Adrenal gland (tissue), 12 donors: ENCODE results near the gene UBE2E1. TPM values are rescaled to one million over a fixed set of nuclear protein-coding genes. Genes with fewer than 3 reads are reported as not detected.

ENCODE experiments used
- DNase-seq, 7 donors: peaks; one replicate each; pipeline ENCODE4 v3.0.0-alpha.2; 2019 to 2020
- H3K27ac ChIP-seq, 5 donors: fragments of 200-600 bp; sonication (generic) in 4 of 5; 1 replicate in 3 of 5; 2 replicates in 2 of 5; pipeline versions ENCODE4 v1.5.1 to v1.8.0; 2016 to 2020; ENCODE audit warnings: mild to moderate bottlenecking in 1 of 5
- H3K27me3 ChIP-seq: fragments of 200-600 bp; 2 replicates; pipeline ENCODE4 v1.8.0; 2021
- H3K36me3 ChIP-seq, 2 donors: fragments of 200-600 bp; replicated peaks in 1 of 2; 1 replicate in 1 of 2; 2 replicates in 1 of 2; pipeline versions ENCODE4 v1.5.1 to v1.8.0; 2018 to 2022
- H3K4me1 ChIP-seq, 2 donors: fragments of 200-600 bp; replicated peaks in 1 of 2; 1 replicate in 1 of 2; 2 replicates in 1 of 2; pipeline versions ENCODE4 v1.5.1 to v1.8.0; 2018 to 2021
- H3K4me3 ChIP-seq, 4 donors: fragments of 200-600 bp; sonication (generic) in 3 of 4; one replicate each; pipeline ENCODE4 v1.5.1; 2016 to 2018
- H3K9me3 ChIP-seq, 3 donors: fragments of 200-600 bp; sonication (generic) in 1 of 3; replicated peaks in 1 of 3; 1 replicate in 2 of 3; 2 replicates in 1 of 3; pipeline versions ENCODE4 v1.5.1 to v1.8.0; 2016 to 2021
- CTCF ChIP-seq, 6 experiments: fragments of 450-650 bp in 4 of 6; fragments of 200-600 bp in 2 of 6; sonication (generic) in 1 of 6; IDR thresholded peaks; 1 replicate in 5 of 6; 2 replicates in 1 of 6; pipeline versions ENCODE4 v1.5.1 to v1.8.0; 2016 to 2021; ENCODE audit warnings: antibody characterized with exemption in 6 of 6, mild to moderate bottlenecking in 2 of 6, moderate library complexity in 1 of 6
- POLR2A ChIP-seq, 2 donors: fragments of 450-650 bp; IDR thresholded peaks; one replicate each; pipeline ENCODE4 v1.6.1; 2017; ENCODE audit warnings: antibody characterized with exemption in 2 of 2, mild to moderate bottlenecking in 2 of 2, moderate library complexity in 1 of 2
- WGBS, 4 donors: extraction: QIAGEN DNeasy Blood & Tissue Kit in 2 of 4; methylation state at CpG; one replicate each; pipeline versions ENCODE4 v1.1.5 to v1.1.7; 2013 to 2017; 5-methylcytosine and 5-hydroxymethylcytosine counted together
- intact Hi-C, 2 donors: fragments of 100-400 bp; cut with DNase I; formaldehyde crosslinking; loops; one replicate each; pipeline versions ENCODE4 v1.14.1 to v1.15.0; 2022 to 2023
- polyA plus RNA-seq, 3 donors: library from polyadenylated mRNA; stranded (reverse); fragments of 200-250 nt in 2 of 3; fragments of 350-450 nt in 1 of 3; fragmentation: Illumina TruSeq in 1 of 3; extraction: RNeasy Lipid Tissue Mini Kit (QIAGEN cat#74804) in 1 of 3; gene quantifications; one replicate each; pipeline ENCODE4 v1.2.3, GENCODE V29; 2013 to 2014
- total RNA-seq, 9 donors: library from RNA; depleted of rRNA in 4 of 9; stranded (reverse); fragments of >200 nt in 4 of 9; fragments of 120-200 nt in 1 of 9; fragmentation: NEBNext Ultra II Directional in 1 of 9; extraction: Animal tissue kit (Norgen Biotek cat#: 25700) in 1 of 9; gene quantifications; one replicate each; pipeline versions ENCODE4 v1.1.0 to v1.2.4, GENCODE V29; 2013 to 2023
- donor health status: healthy with polysubstance abuse.
- donor health status: Bipolar disorder and iron deficiency.
- donor health status: DM: yes; HTN: yes; CAD: no.
- donor health status: DM: no; HTN: no; CAD: no.
- donor health status: DM: no; HTN: no; CAD: no.
- donor health status: DM: yes; HTN: yes; CAD: no.

UBE2E1 gene
- total and polyA plus RNA-seq, 12 donors: 19.4 to 80.5 (median 59.9) TPM

- no peak for TF ChIP-seq CTCF (IDR thresholded peaks at IDR 0.05)
- no peak for TF ChIP-seq POLR2A (IDR thresholded peaks at IDR 0.05)
- WGBS, 4 donors: 25 to 46% (median 33%) methylated on average over 1 of the region's 1 CpG
- no peak for DNase-seq
- intact Hi-C loops: no loop called here
- no peaks in the 10 kb centered on the region for H3K27me3 ChIP-seq
- peaks cover 8 to 33% of the 10 kb centered on the region in 2 donors for H3K4me1 ChIP-seq
- no peak overlapping the region for H3K27ac ChIP-seq
- no peak overlapping the region for H3K4me3 ChIP-seq
- peaks cover 0 to 2% of the 10 kb centered on the region in 2 donors for H3K36me3 ChIP-seq
- no peaks in the 10 kb centered on the region for H3K9me3 ChIP-seq
Measured at GRCh38 chr3:23913182-23913581, 107.4 kb downstream of the UBE2E1 start.

- no peak for DNase-seq
- WGBS, 4 donors: 78 to 87% (median 83%) methylated on average over 3 of the region's 3 CpGs
- no peak overlapping the region for H3K27ac ChIP-seq
- H3K36me3 ChIP-seq: peaks cover 0 to 11% of the 10 kb centered on the region in 2 donors
- no peak overlapping the region for H3K4me3 ChIP-seq
- peaks cover 16 to 42% of the 10 kb centered on the region in 2 donors for H3K4me1 ChIP-seq
- TF ChIP-seq POLR2A (IDR thresholded peaks at IDR 0.05): no peak
- no peak for TF ChIP-seq CTCF (IDR thresholded peaks at IDR 0.05)
- intact Hi-C loops: no loop called here
- H3K9me3 ChIP-seq: no peaks in the 10 kb centered on the region
- no peaks in the 10 kb centered on the region for H3K27me3 ChIP-seq
Measured at GRCh38 chr3:23913873-23914743, 108.4 kb downstream of the UBE2E1 start.

GRCh38 chr3:23915537-23916108, 109.9 kb downstream of the UBE2E1 start:
- no peak for DNase-seq
- 62 to 68% (median 65%) methylated on average over 7 of the region's 7 CpGs for WGBS, 4 donors
- intact Hi-C loops: no loop called here
- peak overlapping the region in 1 of 4 donors; percentile 90 for H3K4me3 ChIP-seq
- H3K4me1 ChIP-seq: peaks cover 16 to 56% of the 10 kb centered on the region in 2 donors
- TF ChIP-seq CTCF (IDR thresholded peaks at IDR 0.05): no peak
- TF ChIP-seq POLR2A (IDR thresholded peaks at IDR 0.05): no peak
- peak overlapping the region in 1 of 5 donors; percentile 97 for H3K27ac ChIP-seq
- peaks cover 0 to 25% of the 10 kb centered on the region in 2 donors for H3K36me3 ChIP-seq
- H3K9me3 ChIP-seq: no peaks in the 10 kb centered on the region
- H3K27me3 ChIP-seq: no peaks in the 10 kb centered on the region

- H3K4me1 ChIP-seq: peaks cover 16 to 56% of the 10 kb centered on the region in 2 donors
- H3K27ac ChIP-seq: peak overlapping the region; percentile 71 to 99 (median 94)
Measured at GRCh38 chr3:23916152-23916885, 110.6 kb downstream of the UBE2E1 start.

More at GRCh38 chr3:23916152-23916885, 110.6 kb downstream of the UBE2E1 start:
- intact Hi-C loops: no loop called here
- 2 to 10% (median 3%) methylated on average over 12 to 48 of the region's 48 CpGs for WGBS, 4 donors
- Histone ChIP-seq H3K9me3 (no peaks in the 10 kb centered on the region), H3K27me3 (no peaks in the 10 kb centered on the region), H3K4me3 (peak overlapping the region in 3 of 4 donors; percentile 10 to 90 (median 65)), H3K36me3 (peaks cover 0 to 25% of the 10 kb centered on the region in 2 donors)
- TF ChIP-seq CTCF (IDR thresholded peaks at IDR 0.05) (no peak), POLR2A (IDR thresholded peaks at IDR 0.05) (no peak)
- no peak for DNase-seq
